Common myeloid progenitor, CD34-positive (primary cell): Measurements from ENCODE around the gene PMM2.

Experiments
- CTCF ChIA-PET: fragments of 350-600 bp; sonication (Branson Sonifier 250); formaldehyde crosslinking; loops from one replicate; lab custom pipeline; 2021; ENCODE audit warnings: antibody characterized with exemption; lab: Charles Lee
- POLR2A ChIA-PET: fragments of 350-600 bp; sonication (Branson Sonifier 250); formaldehyde crosslinking; loops from one replicate; lab custom pipeline; 2021; ENCODE audit warnings: antibody characterized with exemption; lab: Charles Lee
- DNase-seq, 3 donors: peaks; one replicate each; pipeline versions ENCODE4 v3.0.0 to v3.0.0-alpha.2; 2013
- H3K27ac ChIP-seq, 2 experiments: 1 replicate in 1 of 2; 2 replicates in 1 of 2; pipeline ENCODE4 v1.7.0; 2013; ENCODE audit warnings: inconsistent platforms in 2 of 2, low read length in 2 of 2, mild to moderate bottlenecking in 2 of 2, low read depth in 1 of 2, moderate library complexity in 1 of 2; ENCODE audit not compliant: severe bottlenecking in 2 of 2, insufficient read depth in 1 of 2, poor library complexity in 1 of 2
- H3K27me3 ChIP-seq, 5 experiments: replicated peaks in 2 of 5; 1 replicate in 3 of 5; 2 replicates in 2 of 5; pipeline versions ENCODE4 v1.6.1 to v1.7.0; 2013; ENCODE audit warnings: low read length in 4 of 5, mild to moderate bottlenecking in 2 of 5, moderate library complexity in 2 of 5, inconsistent platforms in 1 of 5; ENCODE audit not compliant: insufficient read depth in 5 of 5, control insufficient read depth in 4 of 5
- H3K36me3 ChIP-seq, 4 experiments: 1 replicate in 2 of 4; 2 replicates in 2 of 4; pipeline versions ENCODE4 v1.6.1 to v1.7.0; 2013; ENCODE audit warnings: low read length in 3 of 4, control low read depth in 1 of 4, mild to moderate bottlenecking in 1 of 4; ENCODE audit not compliant: control insufficient read depth in 4 of 4, insufficient read depth in 4 of 4
- H3K4me1 ChIP-seq, 4 experiments: 1 replicate in 3 of 4; 2 replicates in 1 of 4; pipeline versions ENCODE4 v1.6.1 to v1.7.1; 2013; ENCODE audit warnings: low read length in 3 of 4, mild to moderate bottlenecking in 3 of 4, control low read depth in 1 of 4, inconsistent platforms in 1 of 4, moderate library complexity in 1 of 4; ENCODE audit not compliant: control insufficient read depth in 4 of 4, insufficient read depth in 4 of 4; ENCODE audit errors: control extremely low read depth in 1 of 4
- H3K4me3 ChIP-seq, 7 experiments: 1 replicate in 4 of 7; 2 replicates in 3 of 7; pipeline versions ENCODE4 v1.5.1 to v1.7.0; 2013; ENCODE audit warnings: mild to moderate bottlenecking in 7 of 7, low read length in 6 of 7, moderate library complexity in 6 of 7, inconsistent platforms in 2 of 7, low read depth in 2 of 7, control low read depth in 1 of 7; ENCODE audit not compliant: insufficient read depth in 4 of 7, control insufficient read depth in 1 of 7; ENCODE audit errors: extremely low read depth in 1 of 7
- H3K9me3 ChIP-seq, 5 experiments: 1 replicate in 4 of 5; 2 replicates in 1 of 5; pipeline versions ENCODE4 v1.6.1 to v1.7.1; 2013; ENCODE audit warnings: low read length in 4 of 5, mild to moderate bottlenecking in 2 of 5, inconsistent platforms in 1 of 5, low read depth in 1 of 5, moderate library complexity in 1 of 5; ENCODE audit not compliant: control insufficient read depth in 4 of 5, insufficient read depth in 2 of 5; ENCODE audit errors: control extremely low read depth in 1 of 5
- WGBS: methylation state at CpG from one replicate; pipeline ENCODE4 v1.1.5; 2013; ENCODE audit not compliant: insufficient coverage; 5-methylcytosine and 5-hydroxymethylcytosine counted together

PMM2 gene

GRCh38 chr16:8889893-8890548 lies 92.4 kb downstream of the PMM2 start:
- Histone ChIP-seq H3K27me3 (peaks cover 0 to 18% (median 6%) of the 10 kb centered on the region in 5 experiments), H3K9me3 (no peaks in the 10 kb centered on the region), H3K27ac (no peak overlapping the region), H3K4me3 (no peak overlapping the region), H3K36me3 (peaks cover 3 to 54% (median 36%) of the 10 kb centered on the region in 4 experiments), H3K4me1 (no peaks in the 10 kb centered on the region)
- POLR2A ChIA-PET = interaction anchor here (0.6 kb wide), 1 partner anchor 16 kb away, joined by 3 read pairs; no protein-coding TSS in a partner anchor
- 89% methylated on average over 12 of the region's 14 CpGs for whole genome bisulfite sequencing
- DNase-seq = no peak
- CTCF ChIA-PET = interaction anchor here (0.7 to 4.7 kb wide), 11 partner anchors 8 to 244 kb away, joined by 3 to 34 read pairs (median 3); no protein-coding TSS in a partner anchor

- CTCF ChIA-PET = interaction anchor here (1.3 to 4.7 kb wide), 7 partner anchors 8 to 244 kb away, joined by 3 to 34 read pairs (median 4); no protein-coding TSS in a partner anchor
- POLR2A ChIA-PET = interaction anchor here (0.6 kb wide), 1 partner anchor 16 kb away, joined by 3 read pairs; no protein-coding TSS in a partner anchor
- Histone ChIP-seq H3K27ac (no peak overlapping the region), H3K27me3 (peaks cover 0 to 13% (median 6%) of the 10 kb centered on the region in 5 experiments), H3K4me1 (no peaks in the 10 kb centered on the region), H3K36me3 (peaks cover 7 to 59% (median 40%) of the 10 kb centered on the region in 4 experiments), H3K9me3 (no peaks in the 10 kb centered on the region), H3K4me3 (no peak overlapping the region)
- 70% methylated on average over 2 of the region's 5 CpGs for WGBS
- no peak for DNase-seq
Measured at GRCh38 chr16:8890549-8890921, 92.9 kb downstream of the PMM2 start.

GRCh38 chr16:8892101-8892575 lies 94.5 kb downstream of the PMM2 start:
- H3K4me1 ChIP-seq = no peaks in the 10 kb centered on the region
- POLR2A ChIA-PET = interaction anchor here (0.8 kb wide), 1 partner anchor 10 kb away, joined by 4 read pairs; no protein-coding TSS in a partner anchor
- no peaks in the 10 kb centered on the region for H3K9me3 ChIP-seq
- no peak overlapping the region for H3K27ac ChIP-seq
- no peak for DNase-seq
- H3K36me3 ChIP-seq = peaks cover 7 to 73% (median 48%) of the 10 kb centered on the region in 4 experiments
- no peaks in the 10 kb centered on the region for H3K27me3 ChIP-seq
- H3K4me3 ChIP-seq = no peak overlapping the region
- CTCF ChIA-PET = interaction anchor here (1.0 to 4.7 kb wide), 3 partner anchors 8 to 23 kb away, joined by 3 to 34 read pairs (median 3); no protein-coding TSS in a partner anchor
- WGBS = 97% methylated on average over 15 of the region's 16 CpGs

GRCh38 chr16:8893426-8893825 lies 95.8 kb downstream of the PMM2 start:
- H3K9me3 ChIP-seq = no peaks in the 10 kb centered on the region
- H3K4me3 ChIP-seq = no peak overlapping the region
- H3K27ac ChIP-seq = no peak overlapping the region
- H3K27me3 ChIP-seq = no peaks in the 10 kb centered on the region
- ChIA-PET CTCF (interaction anchor here (1.2 to 1.5 kb wide), 4 partner anchors 13 to 232 kb away, joined by 3 to 5 read pairs (median 4); no protein-coding TSS in a partner anchor), POLR2A (no interaction called here)
- WGBS = 96% methylated on average over 9 of the region's 9 CpGs
- no peak for DNase-seq
- peaks cover 10 to 85% (median 58%) of the 10 kb centered on the region in 4 experiments for H3K36me3 ChIP-seq
- no peaks in the 10 kb centered on the region for H3K4me1 ChIP-seq

- POLR2A ChIA-PET = no interaction called here
- DNase-seq = no peak
- Histone ChIP-seq H3K4me3 (no peak overlapping the region), H3K27ac (no peak overlapping the region), H3K36me3 (peaks cover 15 to 92% (median 64%) of the 10 kb centered on the region in 4 experiments), H3K9me3 (no peaks in the 10 kb centered on the region), H3K27me3 (no peaks in the 10 kb centered on the region), H3K4me1 (no peaks in the 10 kb centered on the region)
- CTCF ChIA-PET = interaction anchor here (0.7 to 1.5 kb wide), 5 partner anchors 13 to 231 kb away, joined by 3 to 5 read pairs (median 3); no protein-coding TSS in a partner anchor
- 95% methylated on average over 13 of the region's 14 CpGs for WGBS
Measured at GRCh38 chr16:8893976-8894690, 96.5 kb downstream of the PMM2 start.

- WGBS = over 99% methylated on average over 20 of the region's 21 CpGs
Measured at GRCh38 chr16:8894736-8895334, 97.2 kb downstream of the PMM2 start.

More at GRCh38 chr16:8894736-8895334, 97.2 kb downstream of the PMM2 start:
- H3K4me3 ChIP-seq = no peak overlapping the region
- H3K27me3 ChIP-seq = no peaks in the 10 kb centered on the region
- H3K9me3 ChIP-seq = no peaks in the 10 kb centered on the region
- CTCF ChIA-PET = interaction anchor here (0.6 to 2.3 kb wide), 4 partner anchors 9 to 1876 kb away, joined by 3 to 9 read pairs (median 6); no protein-coding TSS in a partner anchor
- no peaks in the 10 kb centered on the region for H3K4me1 ChIP-seq
- H3K36me3 ChIP-seq = peaks cover 15 to 95% (median 66%) of the 10 kb centered on the region in 4 experiments
- DNase-seq = no peak
- no peak overlapping the region for H3K27ac ChIP-seq
- POLR2A ChIA-PET = no interaction called here
